DMS153 treated with DMSO at 0.1 percent for 48 hours (cell line): ENCODE data around the gene JAGN1.
"Not testable (repeated sequence)": the region's sequence is repeated elsewhere in the genome, so short reads cannot be mapped to it uniquely, and the experiment has no call there.

ENCODE experiments used
- DNase-seq: peaks from one replicate; lab custom pipeline; 2025; ENCODE audit not compliant: unreplicated experiment; lab: John Stamatoyannopoulos, UW

The JAGN1 gene

GRCh38 chr3:9890249-9891071 is at the start of gene JAGN1:
Gene JAGN1 (plus strand): TSS chr3:9890610. CDS start chr3:9890723, 113 bp downstream.
- peak; percentile 32 for DNase-seq

- DNase-seq = no peak
These were observed 49.4 kb upstream of the JAGN1 start for GRCh38 chr3:9841015-9841414.

GRCh38 chr3:9843715-9844438 is 46.5 kb upstream of the JAGN1 start, which contains the start of gene RPUSD3:
Gene RPUSD3 (minus strand): TSS chr3:9844008. CDS start chr3:9843990, 18 bp downstream.
- DNase-seq = peak; percentile 56

GRCh38 chr3:9846231-9846630 is 44.2 kb upstream of the JAGN1 start:
- no peak for DNase-seq

GRCh38 chr3:9846931-9847488 is 43.4 kb upstream of the JAGN1 start:
- DNase-seq = no peak

GRCh38 chr3:9847870-9848269 is 42.5 kb upstream of the JAGN1 start:
- not testable (repeated sequence) for DNase-seq

GRCh38 chr3:9848860-9849259 is 41.5 kb upstream of the JAGN1 start:
- not testable (repeated sequence) for DNase-seq

- not testable (repeated sequence) for DNase-seq
These were observed 39.0 kb upstream of the JAGN1 start for GRCh38 chr3:9851383-9851782.

GRCh38 chr3:9851926-9852325 is 38.5 kb upstream of the JAGN1 start:
- not testable (repeated sequence) for DNase-seq

GRCh38 chr3:9852528-9852927 is 37.9 kb upstream of the JAGN1 start:
- DNase-seq = no peak

GRCh38 chr3:9854291-9854940 is 36.0 kb upstream of the JAGN1 start:
- not testable (repeated sequence) for DNase-seq

- DNase-seq = no peak
These were observed 34.8 kb upstream of the JAGN1 start for GRCh38 chr3:9855594-9855993.

GRCh38 chr3:9859530-9860025 is 30.8 kb upstream of the JAGN1 start:
- no peak for DNase-seq

GRCh38 chr3:9861201-9861600 is 29.2 kb upstream of the JAGN1 start:
- no peak for DNase-seq

GRCh38 chr3:9861626-9862130 is 28.7 kb upstream of the JAGN1 start:
- no peak for DNase-seq

GRCh38 chr3:9862391-9863057 is 27.9 kb upstream of the JAGN1 start:
- DNase-seq = no peak

- DNase-seq = no peak
These were observed 27.2 kb upstream of the JAGN1 start for GRCh38 chr3:9863058-9863772.

- no peak for DNase-seq
These were observed 26.0 kb upstream of the JAGN1 start for GRCh38 chr3:9864200-9864927.

GRCh38 chr3:9865125-9865637 is 25.2 kb upstream of the JAGN1 start:
- not testable (repeated sequence) for DNase-seq
